T-helper 2 cell (primary cell): ENCODE data around the gene FAM53C.
A peak's percentile ranks its signal among the peaks of the same experiment; 100 is the strongest.
"Not testable (repeated sequence)": the region's sequence is repeated elsewhere in the genome, so short reads cannot be mapped to it uniquely, and the experiment has no call there.

ENCODE experiments used
- DNase-seq, 5 experiments: peaks; one replicate each; pipeline versions ENCODE4 v3.0.0 to v3.0.0-alpha.2; 2012 to 2022
- total RNA-seq, 2 donors: gene quantifications; one replicate each; lab custom pipeline; 2026; lab: John Stamatoyannopoulos, UW

FAM53C gene
- total RNA-seq: 182 to 258 reads per million in 2 donors

DNA sequence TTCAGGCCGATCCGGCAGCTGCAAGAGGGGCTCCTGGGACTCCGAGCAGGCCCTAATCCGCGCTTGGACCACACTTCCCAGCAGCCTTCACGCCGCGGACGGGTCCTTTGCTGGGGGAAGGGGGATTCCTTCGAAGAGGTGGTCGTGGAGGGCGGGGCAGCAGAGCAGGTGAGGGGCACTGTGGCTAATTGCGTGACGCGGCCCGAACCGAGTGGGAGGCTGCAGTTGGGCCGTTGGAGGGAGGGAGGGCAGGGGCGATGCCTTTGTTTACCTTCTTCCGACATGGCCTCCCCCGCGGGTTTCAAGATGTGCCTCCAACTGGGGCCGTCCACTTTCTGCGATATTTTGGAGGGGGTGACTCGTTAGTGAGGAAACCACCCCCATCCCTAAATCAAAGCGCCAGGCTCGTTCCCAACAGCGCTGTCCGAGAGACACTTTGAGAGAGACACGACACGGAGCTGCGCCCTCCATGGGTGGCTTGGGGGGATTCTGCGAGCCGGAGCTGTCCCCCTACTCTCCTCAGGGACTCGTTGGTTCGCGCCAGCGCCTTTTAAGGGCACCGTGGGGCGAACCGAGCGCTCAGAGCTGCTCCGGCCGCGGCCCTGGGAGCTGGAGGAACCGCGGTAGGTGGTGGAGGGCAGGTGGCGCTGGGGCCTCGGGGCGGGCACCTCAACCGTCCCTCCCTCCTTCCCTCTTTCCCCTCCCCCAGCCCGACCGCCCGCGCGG, at the start of gene FAM53C:
Gene FAM53C, plus strand, starts transcription at position 582 of the 726 bp plus-strand sequence. CDS start 3,070 bp downstream, outside the sequence.
- DNase-seq: peak; percentile 81 to 94 (median 86)

- DNase-seq: no peak
Measured at GRCh38 chr5:138289296-138289695, 48.8 kb upstream of the FAM53C start.

- DNase-seq: no peak
Measured at GRCh38 chr5:138303372-138303771, 34.7 kb upstream of the FAM53C start.

GRCh38 chr5:138305797-138306196, 32.3 kb upstream of the FAM53C start:
- DNase-seq: no peak

- no peak for DNase-seq
Measured at GRCh38 chr5:138315751-138316278, 22.3 kb upstream of the FAM53C start.

DNA sequence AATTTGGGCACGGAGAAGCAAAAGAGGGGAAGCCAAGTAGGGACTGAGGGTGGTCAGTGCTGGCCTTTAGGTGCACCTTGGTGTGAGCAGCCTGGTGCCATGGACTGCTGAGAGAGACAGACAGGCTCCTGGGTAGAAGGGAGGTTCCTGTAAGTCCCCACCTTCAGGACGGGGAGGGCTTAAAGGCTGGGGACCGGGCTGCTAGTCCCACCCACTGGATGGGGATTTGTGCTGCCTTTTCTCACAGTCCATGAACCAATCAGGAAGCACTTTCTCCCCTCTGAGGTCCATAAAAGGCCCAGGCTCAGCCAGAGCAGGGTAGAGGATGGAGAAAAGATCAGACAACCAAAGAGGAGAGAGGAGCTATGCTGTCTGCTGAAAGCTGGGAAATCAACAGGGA, 21.7 kb upstream of the FAM53C start:
- no peak for DNase-seq

DNA sequence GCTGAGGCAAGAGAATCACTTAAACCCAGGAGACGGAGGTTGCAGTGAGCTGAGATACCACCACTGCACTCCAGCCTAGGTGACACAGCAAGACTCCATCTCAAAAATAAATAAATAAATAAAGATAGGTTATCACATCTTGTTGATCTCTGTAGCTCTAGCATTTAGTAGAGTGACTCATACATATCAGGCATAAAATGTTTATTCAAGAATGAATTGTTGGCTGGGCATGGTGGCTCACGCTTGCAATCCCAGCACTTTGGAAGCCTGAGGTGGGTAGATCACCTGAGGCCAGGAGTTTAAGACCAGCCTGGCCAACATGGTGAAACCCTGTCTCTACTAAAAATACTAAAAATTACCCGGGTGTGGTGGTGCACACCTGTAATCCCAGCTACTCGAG, 19.9 kb upstream of the FAM53C start:
- not testable (repeated sequence) for DNase-seq

- DNase-seq: no peak
Measured at GRCh38 chr5:138330813-138331448, 7.1 kb upstream of the FAM53C start.

DNA sequence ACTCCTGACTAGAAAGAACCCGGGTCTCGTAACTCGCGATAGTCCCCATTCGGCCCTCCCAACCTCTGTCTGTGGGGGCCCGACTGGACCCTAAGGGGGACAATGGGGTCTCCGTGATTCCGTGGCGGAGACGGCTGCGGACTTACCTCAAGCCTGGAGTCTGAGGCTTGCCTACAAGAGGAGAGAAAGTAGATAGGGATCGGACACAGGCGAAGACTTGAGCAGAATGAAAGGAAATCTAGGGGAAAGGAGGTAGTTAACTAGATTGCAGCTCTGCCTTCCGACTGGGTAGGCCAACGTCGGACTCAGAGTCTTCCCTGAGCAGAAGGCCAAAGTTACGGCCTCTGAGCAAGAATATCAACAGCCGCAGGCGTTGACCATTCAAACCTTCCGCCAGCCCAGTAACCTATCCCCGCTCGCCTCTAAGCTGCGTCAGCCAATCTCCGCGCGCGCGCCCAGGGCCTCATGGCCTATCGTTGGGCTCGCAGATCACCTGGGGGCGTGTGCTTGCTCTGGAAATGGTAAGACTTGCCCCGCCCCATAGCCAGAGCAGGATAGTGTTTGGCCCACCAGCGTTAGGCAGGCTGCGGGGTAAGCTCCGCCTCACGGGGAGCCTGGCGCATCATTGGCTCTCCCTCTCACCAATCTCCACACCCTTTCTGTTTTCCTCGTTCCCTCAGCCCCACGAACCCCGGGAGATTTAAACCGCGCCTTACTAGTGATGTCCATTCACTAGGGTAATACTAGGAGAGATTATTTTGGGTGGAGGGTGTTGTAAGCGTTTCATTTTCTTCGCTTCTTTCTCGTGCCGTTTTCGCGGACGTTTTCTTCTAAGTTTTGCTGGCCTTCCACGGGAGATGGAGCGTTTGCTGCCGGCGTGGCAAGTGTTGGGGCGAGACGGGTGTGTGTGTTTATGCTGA, 6.4 kb upstream of the FAM53C start, which contains the start of gene CDC25C:
Gene CDC25C, minus strand, starts transcription at position 356 of the 920 bp plus-strand sequence. CDS start 624 bp downstream, outside the sequence.
- DNase-seq: peak; percentile 90 to 99 (median 95)

GRCh38 chr5:138334867-138335447, 3.1 kb upstream of the FAM53C start:
- DNase-seq: no peak

- DNase-seq: peak in 1 of 5 experiments; percentile 34
Measured at GRCh38 chr5:138336952-138337684, 948 bp upstream of the FAM53C start.

DNA sequence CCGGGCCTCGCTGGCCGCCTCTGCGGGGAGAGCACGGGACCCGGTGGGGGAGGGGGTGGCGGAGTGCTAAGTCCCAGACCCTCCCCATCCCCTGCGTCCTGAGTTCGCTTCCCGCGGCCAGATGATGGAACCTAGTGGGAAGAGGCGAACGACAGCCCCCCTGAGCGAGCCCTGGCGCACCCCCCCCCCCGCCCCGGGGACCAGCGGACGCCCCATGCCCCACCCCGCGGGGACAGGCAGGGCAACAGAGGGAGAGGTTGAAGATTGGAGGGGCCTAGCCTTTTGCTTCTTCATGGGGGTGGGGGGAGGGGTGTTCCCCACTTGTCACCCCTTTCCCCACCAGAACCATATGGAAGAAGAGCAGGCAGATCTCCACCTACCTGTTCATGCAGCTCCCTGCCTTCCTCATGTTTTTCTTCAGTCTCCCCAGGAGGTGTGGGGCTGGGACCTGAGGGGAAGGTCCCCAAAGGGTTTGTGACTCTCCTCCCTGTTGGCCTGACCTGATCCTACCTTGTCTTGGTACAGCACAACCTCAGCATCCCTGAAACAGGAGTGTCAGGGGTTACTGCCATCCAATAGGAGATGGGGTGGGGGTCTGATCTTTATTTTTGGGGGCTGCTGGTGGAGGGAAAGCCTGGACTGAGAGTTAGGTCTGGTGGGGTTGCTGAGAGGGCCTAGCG, 485 bp downstream of the FAM53C start:
- no peak for DNase-seq

DNA sequence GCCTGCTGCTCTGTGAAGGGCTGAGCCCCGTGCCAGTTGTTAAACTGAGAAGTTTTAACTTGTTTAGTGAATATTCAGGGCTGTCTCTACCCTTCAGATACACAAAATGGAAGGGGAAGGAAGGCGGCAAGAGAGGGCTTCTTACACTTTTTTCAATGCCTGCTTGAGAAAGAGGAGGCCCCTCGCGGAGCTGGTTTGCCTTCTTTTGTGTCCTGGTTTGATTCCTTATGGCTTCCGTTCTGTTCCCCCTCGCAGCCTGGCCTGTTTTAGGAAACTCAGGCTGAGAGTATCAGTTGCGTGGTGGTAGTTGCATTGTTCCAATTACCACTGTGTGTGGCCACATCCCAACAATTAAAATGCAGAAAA, 1.0 kb downstream of the FAM53C start:
- DNase-seq: peak in 1 of 5 experiments; percentile 13

DNA sequence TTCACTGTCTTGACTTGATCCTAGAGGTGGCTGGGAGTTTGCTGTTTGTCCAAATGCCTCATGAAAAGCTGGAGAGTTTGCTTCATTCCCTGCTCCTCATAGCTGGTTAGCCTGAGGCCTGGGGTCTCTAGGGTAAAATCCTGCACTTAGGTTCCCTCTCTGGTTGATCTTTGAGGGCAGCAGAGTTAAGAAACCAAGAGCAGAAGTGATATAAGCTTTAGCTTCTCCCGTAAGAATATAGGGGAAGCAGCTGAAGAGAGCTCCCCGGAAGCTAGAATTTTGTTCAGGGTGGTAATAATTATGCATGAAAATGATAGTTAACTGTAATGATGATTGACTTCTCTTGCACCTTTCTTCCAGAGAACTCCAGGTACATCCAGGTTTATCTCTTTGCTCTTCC, 1.4 kb downstream of the FAM53C start:
- no peak for DNase-seq

- no peak for DNase-seq
Measured at GRCh38 chr5:138340008-138340407, 1.9 kb downstream of the FAM53C start.

DNA sequence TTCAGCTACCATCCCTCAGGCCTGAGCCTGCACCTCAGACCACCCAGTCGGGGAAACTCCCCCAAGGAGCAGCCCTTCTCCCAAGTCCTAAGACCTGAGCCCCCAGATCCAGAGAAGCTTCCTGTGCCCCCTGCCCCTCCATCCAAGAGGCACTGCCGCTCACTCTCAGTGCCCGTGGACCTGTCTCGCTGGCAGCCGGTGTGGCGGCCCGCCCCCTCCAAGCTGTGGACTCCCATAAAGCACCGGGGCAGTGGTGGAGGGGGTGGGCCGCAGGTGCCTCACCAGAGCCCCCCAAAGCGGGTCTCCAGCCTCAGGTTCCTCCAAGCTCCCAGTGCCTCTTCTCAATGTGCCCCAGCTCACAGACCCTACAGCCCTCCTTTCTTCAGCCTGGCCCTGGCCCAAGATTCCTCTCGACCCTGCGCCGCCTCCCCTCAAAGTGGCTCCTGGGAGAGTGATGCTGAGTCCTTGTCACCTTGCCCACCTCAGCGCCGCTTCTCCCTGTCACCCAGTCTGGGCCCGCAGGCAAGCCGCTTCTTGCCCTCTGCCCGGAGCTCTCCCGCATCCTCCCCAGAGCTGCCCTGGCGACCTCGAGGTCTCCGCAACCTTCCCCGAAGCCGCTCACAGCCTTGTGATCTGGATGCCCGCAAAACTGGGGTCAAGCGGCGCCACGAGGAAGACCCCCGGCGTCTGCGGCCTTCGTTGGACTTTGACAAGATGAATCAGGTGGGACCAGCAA, 7.0 kb downstream of the FAM53C start:
- DNase-seq: no peak

DNA sequence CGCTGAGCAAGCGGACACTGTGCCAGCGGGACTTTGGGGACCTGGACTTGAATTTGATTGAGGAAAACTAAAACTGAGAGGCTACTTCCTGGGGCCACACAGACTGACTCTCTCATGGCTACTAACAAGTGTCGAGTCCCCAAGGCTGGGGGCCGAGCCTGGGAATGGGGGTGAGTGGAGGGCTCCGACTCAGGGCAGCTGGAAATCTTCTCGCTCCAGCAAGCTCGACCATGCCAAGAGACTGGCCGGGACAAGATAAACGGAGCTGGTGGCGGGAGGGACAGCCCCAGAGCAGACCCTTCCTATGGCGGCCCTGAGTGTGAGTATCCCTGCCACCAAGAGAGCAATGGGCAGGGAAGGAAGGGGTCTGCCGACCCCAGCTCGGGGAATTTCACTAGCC, 8.8 kb downstream of the FAM53C start:
- no peak for DNase-seq

- no peak for DNase-seq
Measured at GRCh38 chr5:138349852-138350562, 11.9 kb downstream of the FAM53C start.

GRCh38 chr5:138350563-138350890, 12.5 kb downstream of the FAM53C start:
- DNase-seq: no peak

DNA sequence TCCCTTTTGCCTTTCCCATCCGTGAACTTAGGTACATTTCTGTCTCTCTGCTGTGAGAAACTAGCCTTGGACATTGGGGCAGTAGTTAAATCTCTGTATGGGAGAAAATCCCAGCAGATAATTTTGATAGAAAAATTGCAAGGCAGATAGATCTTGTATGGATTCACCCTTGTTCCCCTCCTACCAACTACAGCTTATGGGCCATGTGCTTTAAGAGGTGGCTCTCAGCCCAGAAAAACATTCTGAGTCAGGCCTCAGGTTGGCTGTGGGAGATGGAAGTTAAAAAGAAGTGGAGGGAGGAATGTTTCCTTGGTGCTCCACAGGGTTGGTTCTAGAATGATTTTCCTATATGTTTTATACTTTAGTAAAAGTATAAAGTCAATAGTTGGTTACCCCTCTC, 13.0 kb downstream of the FAM53C start:
- DNase-seq: no peak
